K562 (cell line): ENCODE data around the gene LRFN2. TPM values are rescaled to one million over a fixed set of nuclear protein-coding genes. Genes with fewer than 3 reads are reported as not detected.

Experiments used
- ATAC-seq: fragments of 200-7000 bp; cut with Tn5 transposase; 3 replicates; pipeline ENCODE4 v1.9.1; 2020; ENCODE audit warnings: moderate library complexity
- BruUV-seq: library from RNA; stranded (reverse); fragments of 400-500 nt; replicated peaks from 2 replicates; lab custom pipeline; 2021; lab: Mats Ljungman, UMichigan
- CTCF ChIA-PET: fragments of 300-600 bp; formaldehyde crosslinking; extraction: SDS; loops from one replicate; lab custom pipeline; 2021; ENCODE audit warnings: low intra/inter-chr PET ratio; lab: Yijun Ruan, JAX
- POLR2A ChIA-PET: fragments of 300-600, 350-650 bp; sonication (Branson Sonifier 250); formaldehyde crosslinking; extraction: SDS; loops from one replicate; lab custom pipeline; 2021; ENCODE audit warnings: antibody characterized with exemption, inconsistent platforms; lab: Yijun Ruan, JAX
- DNase-seq, 4 experiments: peaks; one replicate each; pipeline versions ENCODE4 v3.0.0 to v3.0.0-alpha.2; 2011 to 2018; ENCODE audit warnings: low spot score in 3 of 4, mixed read lengths in 3 of 4; ENCODE audit errors: extremely low read depth in 1 of 4
- FAIRE-seq: peaks from 2 replicates; lab custom pipeline; 2011; peaks lifted over from hg19 to GRCh38; lab: Jason Lieb, UNC
- H2AFZ ChIP-seq: 2 replicates; pipeline ENCODE4 v1.6.0; 2011; ENCODE audit warnings: low read depth, low read length, control low read depth, inconsistent platforms
- H3K27ac ChIP-seq: fragments of 200-600 bp; 3 replicates; pipeline ENCODE4 v1.8.0; 2011; ENCODE audit warnings: low read depth, mild to moderate bottlenecking, control low read depth, inconsistent platforms, low read length, moderate library complexity, mixed read lengths; ENCODE audit errors: extremely low read depth
- H3K27me3 ChIP-seq, 2 experiments: fragments of 300-600 bp in 1 of 2; 2 replicates in 1 of 2; 3 replicates in 1 of 2; pipeline versions ENCODE4 v1.6.0 to v1.8.0; 2011; ENCODE audit warnings: inconsistent platforms in 2 of 2, low read length in 2 of 2, mild to moderate bottlenecking in 1 of 2, mixed read lengths in 1 of 2, moderate library complexity in 1 of 2; ENCODE audit not compliant: control insufficient read depth in 2 of 2, insufficient read depth in 2 of 2
- H3K36me3 ChIP-seq: fragments of 300-600 bp; 3 replicates; pipeline ENCODE4 v1.8.0; 2011; ENCODE audit warnings: mild to moderate bottlenecking, low read length, inconsistent platforms; ENCODE audit not compliant: control insufficient read depth, insufficient read depth
- H3K4me1 ChIP-seq, 2 experiments: fragments of 200-600 bp in 1 of 2; replicated peaks in 1 of 2; 2 replicates in 1 of 2; 3 replicates in 1 of 2; pipeline versions ENCODE4 v1.5.1 to v1.8.0; 2011; ENCODE audit warnings: inconsistent platforms in 2 of 2, low read length in 2 of 2, mild to moderate bottlenecking in 1 of 2, mixed read lengths in 1 of 2, moderate library complexity in 1 of 2; ENCODE audit not compliant: control insufficient read depth in 2 of 2, insufficient read depth in 2 of 2
- H3K4me2 ChIP-seq: 2 replicates; pipeline ENCODE4 v1.6.1; 2011; ENCODE audit warnings: low read length, control low read depth, inconsistent platforms, mixed read lengths; ENCODE audit not compliant: insufficient read depth
- H3K4me3 ChIP-seq: fragments of 200-600 bp; sonication (generic), shearing (Covaris generic); 2 replicates; pipeline ENCODE4 v1.5.1; 2016; ENCODE audit warnings: control low read depth, inconsistent platforms
- H3K79me2 ChIP-seq: fragments of 200-600 bp; 3 replicates; pipeline ENCODE4 v1.8.0; 2011; ENCODE audit warnings: low read length, inconsistent platforms; ENCODE audit not compliant: control insufficient read depth, insufficient read depth
- H3K9ac ChIP-seq, 2 experiments: 2 replicates each; pipeline versions ENCODE4 v1.6.0 to v1.6.1; 2011; ENCODE audit warnings: low read depth in 2 of 2, low read length in 2 of 2, control low read depth in 1 of 2, inconsistent platforms in 1 of 2, mild to moderate bottlenecking in 1 of 2, mixed read lengths in 1 of 2; ENCODE audit not compliant: insufficient read depth in 1 of 2
- H3K9me1 ChIP-seq: one replicate; pipeline ENCODE4 v1.6.0; 2011; ENCODE audit warnings: inconsistent platforms, mild to moderate bottlenecking, low read length, moderate library complexity; ENCODE audit not compliant: control insufficient read depth, insufficient read depth
- H3K9me3 ChIP-seq: replicated peaks from 2 replicates; pipeline ENCODE4 v1.5.1; 2011; ENCODE audit warnings: low read depth, low read length, inconsistent platforms; ENCODE audit not compliant: control insufficient read depth, insufficient read depth
- H4K20me1 ChIP-seq: replicated peaks from 2 replicates; pipeline ENCODE4 v1.6.1; 2011; ENCODE audit warnings: low read length, inconsistent platforms, mixed read lengths; ENCODE audit not compliant: control insufficient read depth, insufficient read depth
- ATF1 ChIP-seq, 2 experiments: fragments of 450-650 bp in 1 of 2; IDR thresholded peaks; 2 replicates each; pipeline ENCODE4 v1.6.1; 2016; ENCODE audit warnings: missing compliant biosample characterization in 1 of 2, missing genetic modification characterization in 1 of 2
- CREB1 ChIP-seq, 2 experiments: sonication (generic) in 1 of 2; formaldehyde crosslinking in 1 of 2; IDR thresholded peaks; 2 replicates each; pipeline versions ENCODE4 v1.6.1 to v1.8.0; 2012 to 2022; ENCODE audit warnings: inconsistent platforms in 1 of 2, mild to moderate bottlenecking in 1 of 2, missing genetic modification reagents in 1 of 2, moderate library complexity in 1 of 2
- CREM ChIP-seq: IDR thresholded peaks from 2 replicates; pipeline ENCODE4 v1.6.1; 2014; ENCODE audit warnings: antibody characterized with exemption, low read depth
- FOXA3 ChIP-seq, 2 experiments: fragments of 450-650 bp in 1 of 2; sonication (generic) in 1 of 2; formaldehyde crosslinking; IDR thresholded peaks in 1 of 2; conservative IDR thresholded peaks in 1 of 2; 2 replicates each; pipeline versions ENCODE4 v1.4.0 to v1.8.0; 2020 to 2022; ENCODE audit warnings: mild to moderate bottlenecking in 2 of 2, missing genetic modification reagents in 1 of 2
- JUN ChIP-seq, 2 experiments: sonication (generic) in 1 of 2; formaldehyde crosslinking in 1 of 2; IDR thresholded peaks; 2 replicates each; pipeline versions ENCODE4 v1.6.1 to v1.8.0; 2012 to 2022; ENCODE audit warnings: borderline replicate concordance in 2 of 2, mild to moderate bottlenecking in 2 of 2, improper control_type of control experiment in 1 of 2, low read depth in 1 of 2, low read length in 1 of 2, missing genetic modification reagents in 1 of 2
- RCOR1 ChIP-seq, 2 experiments: IDR thresholded peaks; 2 replicates each; pipeline ENCODE4 v1.6.1; 2012; ENCODE audit warnings: low read depth in 2 of 2, low read length in 2 of 2, borderline replicate concordance in 1 of 2, improper control_type of control experiment in 1 of 2
- WGBS: fragments of 100-300 bp; shearing (Covaris generic); methylation state at CpG from one replicate; pipeline ENCODE4 v1.1.6; 2016; ENCODE audit warnings: low coverage, mixed read lengths; ENCODE audit not compliant: insufficient coverage; ENCODE audit errors: missing lambda C conversion rate; 5-methylcytosine and 5-hydroxymethylcytosine counted together
- in situ Hi-C: fragments of 300-500 bp; cut with MboI; formaldehyde crosslinking; loops from 4 replicates; pipeline ENCODE4 v1.15.0; 2018; ENCODE audit warnings: inconsistent platforms, mixed read lengths
- intact Hi-C: fragments of 100-400 bp; cut with micrococcal nuclease; formaldehyde crosslinking; loops from 2 replicates; pipeline ENCODE4 v1.14.2; 2022
- polyA plus RNA-seq, 8 experiments: library from polyadenylated mRNA; depleted of rRNA in 4 of 8; stranded (reverse) in 5 of 8; unstranded in 3 of 8; fragments of >200 nt; fragmentation: Nextera tagmentation in 2 of 8; fragmentation: Illumina TruSeq in 1 of 8; extraction: Ambion mirVana in 2 of 8; extraction: Trizol in 1 of 8; gene quantifications; 2 replicates each; pipeline versions ENCODE4 v1.2.1 to v1.2.3, GENCODE V29; 2011 to 2014; ENCODE audit warnings: inconsistent platforms in 1 of 8, missing spikeins in 1 of 8
- total RNA-seq, 7 experiments: library from RNA; depleted of rRNA in 6 of 7; stranded (reverse); fragments of >200 nt in 6 of 7; fragmentation: Illumina TruSeq in 2 of 7; extraction: Trizol in 2 of 7; gene quantifications; 2 replicates each; pipeline versions ENCODE4 v1.2.1 to v1.2.3, GENCODE V29; 2011 to 2021; ENCODE audit warnings: low replicate concordance in 1 of 7
- TF ChIP-seq, protein P1 (sequence below): fragments of 450-650 bp; IDR thresholded peaks from 2 replicates; pipeline ENCODE4 v1.6.1; 2017; ENCODE audit warnings: antibody characterized with exemption, mild to moderate bottlenecking
- TF ChIP-seq, protein P2 (sequence below): fragments of 250-450 bp; sonication (Bioruptor Pico); IDR thresholded peaks from 2 replicates; pipeline ENCODE4 v1.4.0; 2020
- TF ChIP-seq, protein P3 (sequence below), 2 experiments: fragments of 450-650 bp in 1 of 2; sonication (generic) in 1 of 2; formaldehyde crosslinking in 1 of 2; IDR thresholded peaks in 1 of 2; conservative IDR thresholded peaks in 1 of 2; 2 replicates each; pipeline versions ENCODE4 v1.6.1 to v1.8.1; 2016 to 2023; ENCODE audit warnings: mild to moderate bottlenecking in 2 of 2, moderate library complexity in 2 of 2, inconsistent platforms in 1 of 2, missing genetic modification reagents in 1 of 2

LRFN2 gene
- total and polyA plus RNA-seq, 9 of the 15 experiments (the other 6 are each of a cell fraction or from before 2014, with no cell fraction given): not detected

DNA sequence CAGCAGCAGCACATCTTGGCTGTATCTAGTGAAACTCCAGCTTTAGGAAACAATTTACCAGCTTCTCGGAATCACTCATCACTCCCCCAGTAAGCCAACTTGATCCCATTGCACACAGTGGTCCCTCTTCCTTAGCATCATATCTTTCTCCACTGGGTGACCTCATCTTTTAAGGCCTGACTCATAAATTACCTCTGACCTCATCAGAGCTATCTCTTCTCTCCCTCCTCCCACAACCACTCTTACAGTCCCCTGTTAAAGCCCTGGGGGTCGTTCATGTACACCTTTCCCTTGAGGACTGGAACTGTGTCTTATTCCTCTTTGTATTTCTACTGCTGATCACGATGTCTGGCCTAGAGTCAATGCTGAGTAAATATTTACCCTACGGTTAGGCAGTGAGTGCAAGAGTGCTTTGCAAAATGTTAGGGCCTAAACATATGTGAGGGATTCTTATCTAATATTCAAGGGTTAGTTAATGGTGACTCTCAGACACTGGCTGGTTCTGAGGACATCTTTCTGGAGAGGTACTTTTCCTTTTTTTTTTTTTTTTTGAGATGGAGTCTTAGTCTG is 187.2 kb downstream of the LRFN2 start:
- CTCF ChIA-PET: no interaction called here
- H3K9me1 ChIP-seq: no peaks in the 10 kb centered on the region
- H3K27ac ChIP-seq: no peak overlapping the region
- 2% methylated on average over 4 of the region's 4 CpGs for WGBS
- H3K9me3 ChIP-seq: no peaks in the 10 kb centered on the region
- H3K9ac ChIP-seq: no peak overlapping the region
- H3K79me2 ChIP-seq: no peaks in the 10 kb centered on the region
- no peaks in the 10 kb centered on the region for H3K36me3 ChIP-seq
- no peaks in the 10 kb centered on the region; a peak in 1 of 5 replicates for H3K4me1 ChIP-seq
- H2AFZ ChIP-seq: no peak overlapping the region
- in situ Hi-C loops (no loop called here), intact Hi-C loops (no loop called here)
- FAIRE-seq: no peak
- H3K4me3 ChIP-seq: no peak overlapping the region
- peak in 2 of 4 experiments; percentile 38 to 46 for DNase-seq
- H3K4me2 ChIP-seq: no peak overlapping the region
- H4K20me1 ChIP-seq: peaks cover 5% of the 10 kb centered on the region; the same call in 1 of the 2 replicates
- H3K27me3 ChIP-seq: peaks cover 10 to 43% of the 10 kb centered on the region in 2 experiments; a peak in 4 of 5 replicates
- ATAC-seq: peak; percentile 28; the same call in 1 of the 3 replicates
- BruUV-seq: no TSS peak
- POLR2A ChIA-PET: no interaction called here
- no peak for TF ChIP-seq ATF1 (CRISPR knock-in tag; IDR thresholded peaks at IDR 0.05)
- peak; percentile 59 for TF ChIP-seq ATF1 (tag; IDR thresholded peaks at IDR 0.05)
- TF ChIP-seq, protein P1, sequence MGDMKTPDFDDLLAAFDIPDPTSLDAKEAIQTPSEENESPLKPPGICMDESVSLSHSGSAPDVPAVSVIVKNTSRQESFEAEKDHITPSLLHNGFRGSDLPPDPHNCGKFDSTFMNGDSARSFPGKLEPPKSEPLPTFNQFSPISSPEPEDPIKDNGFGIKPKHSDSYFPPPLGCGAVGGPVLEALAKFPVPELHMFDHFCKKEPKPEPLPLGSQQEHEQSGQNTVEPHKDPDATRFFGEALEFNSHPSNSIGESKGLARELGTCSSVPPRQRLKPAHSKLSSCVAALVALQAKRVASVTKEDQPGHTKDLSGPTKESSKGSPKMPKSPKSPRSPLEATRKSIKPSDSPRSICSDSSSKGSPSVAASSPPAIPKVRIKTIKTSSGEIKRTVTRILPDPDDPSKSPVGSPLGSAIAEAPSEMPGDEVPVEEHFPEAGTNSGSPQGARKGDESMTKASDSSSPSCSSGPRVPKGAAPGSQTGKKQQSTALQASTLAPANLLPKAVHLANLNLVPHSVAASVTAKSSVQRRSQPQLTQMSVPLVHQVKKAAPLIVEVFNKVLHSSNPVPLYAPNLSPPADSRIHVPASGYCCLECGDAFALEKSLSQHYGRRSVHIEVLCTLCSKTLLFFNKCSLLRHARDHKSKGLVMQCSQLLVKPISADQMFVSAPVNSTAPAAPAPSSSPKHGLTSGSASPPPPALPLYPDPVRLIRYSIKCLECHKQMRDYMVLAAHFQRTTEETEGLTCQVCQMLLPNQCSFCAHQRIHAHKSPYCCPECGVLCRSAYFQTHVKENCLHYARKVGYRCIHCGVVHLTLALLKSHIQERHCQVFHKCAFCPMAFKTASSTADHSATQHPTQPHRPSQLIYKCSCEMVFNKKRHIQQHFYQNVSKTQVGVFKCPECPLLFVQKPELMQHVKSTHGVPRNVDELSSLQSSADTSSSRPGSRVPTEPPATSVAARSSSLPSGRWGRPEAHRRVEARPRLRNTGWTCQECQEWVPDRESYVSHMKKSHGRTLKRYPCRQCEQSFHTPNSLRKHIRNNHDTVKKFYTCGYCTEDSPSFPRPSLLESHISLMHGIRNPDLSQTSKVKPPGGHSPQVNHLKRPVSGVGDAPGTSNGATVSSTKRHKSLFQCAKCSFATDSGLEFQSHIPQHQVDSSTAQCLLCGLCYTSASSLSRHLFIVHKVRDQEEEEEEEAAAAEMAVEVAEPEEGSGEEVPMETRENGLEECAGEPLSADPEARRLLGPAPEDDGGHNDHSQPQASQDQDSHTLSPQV: no peak
- no peak for TF ChIP-seq RCOR1 (IDR thresholded peaks at IDR 0.05; ENCODE audit: borderline replicate concordance in 1 of 2, low read depth in 2 of 2, low read length in 2 of 2)
- TF ChIP-seq CREB1 (IDR thresholded peaks at IDR 0.05): peak; percentile 40; the same call in 1 of the 2 replicates
- TF ChIP-seq CREB1 (CRISPR knock-in tag; IDR thresholded peaks at IDR 0.05): peak; percentile 51; the same call in 1 of the 2 replicates
- 0 out of 2 replicates have a peak, but pooled peaks have one; percentile 53 for TF ChIP-seq JUN (IDR thresholded peaks at IDR 0.05; ENCODE audit: borderline replicate concordance, low read depth, low read length)
- no peak for TF ChIP-seq JUN (CRISPR knock-in tag; IDR thresholded peaks at IDR 0.05; ENCODE audit: borderline replicate concordance)
- TF ChIP-seq CREM: peak; percentile 85
- TF ChIP-seq, protein P2, sequence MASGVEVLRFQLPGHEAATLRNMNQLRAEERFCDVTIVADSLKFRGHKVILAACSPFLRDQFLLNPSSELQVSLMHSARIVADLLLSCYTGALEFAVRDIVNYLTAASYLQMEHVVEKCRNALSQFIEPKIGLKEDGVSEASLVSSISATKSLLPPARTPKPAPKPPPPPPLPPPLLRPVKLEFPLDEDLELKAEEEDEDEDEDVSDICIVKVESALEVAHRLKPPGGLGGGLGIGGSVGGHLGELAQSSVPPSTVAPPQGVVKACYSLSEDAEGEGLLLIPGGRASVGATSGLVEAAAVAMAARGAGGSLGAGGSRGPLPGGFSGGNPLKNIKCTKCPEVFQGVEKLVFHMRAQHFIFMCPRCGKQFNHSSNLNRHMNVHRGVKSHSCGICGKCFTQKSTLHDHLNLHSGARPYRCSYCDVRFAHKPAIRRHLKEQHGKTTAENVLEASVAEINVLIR (CRISPR knock-in tag): peak; percentile 25; the same call in 1 of the 2 replicates
- TF ChIP-seq FOXA3 (CRISPR knock-in tag; conservative IDR thresholded peaks at IDR 0.05 in 1 of 2, IDR thresholded peaks at IDR 0.05 in 1 of 2): peak in 1 of 2 experiments; percentile 45; a peak in 1 of 4 replicates
- TF ChIP-seq, protein P3, sequence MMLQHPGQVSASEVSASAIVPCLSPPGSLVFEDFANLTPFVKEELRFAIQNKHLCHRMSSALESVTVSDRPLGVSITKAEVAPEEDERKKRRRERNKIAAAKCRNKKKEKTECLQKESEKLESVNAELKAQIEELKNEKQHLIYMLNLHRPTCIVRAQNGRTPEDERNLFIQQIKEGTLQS (IDR thresholded peaks at IDR 0.05): peak; percentile 87
- TF ChIP-seq, protein P3 (CRISPR knock-in tag; conservative IDR thresholded peaks at IDR 0.05): no peak
